ENCODE data around the gene GCA.

GCA gene

DNA sequence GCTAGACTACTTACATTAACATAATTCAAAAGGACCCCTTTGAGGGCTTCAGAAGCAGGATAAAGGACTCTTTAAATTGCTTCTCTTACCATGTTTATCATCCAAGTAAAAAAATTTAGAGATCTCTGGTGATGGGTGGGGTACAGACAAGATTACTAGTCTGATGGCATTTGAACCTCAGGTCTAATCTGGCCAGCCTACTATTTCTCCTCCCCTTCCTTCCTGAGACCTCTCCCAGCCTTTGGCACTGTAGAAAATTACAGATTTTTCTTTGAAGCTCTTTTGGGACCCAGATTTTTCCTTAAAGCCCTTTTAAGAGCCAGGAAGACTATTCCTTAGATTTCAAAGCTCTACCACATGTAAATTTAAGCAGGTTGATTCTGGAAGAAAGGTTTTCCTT is 28.9 kb downstream of the GCA start:
- H3K4me3 ChIP-seq (ENCODE audit: low read depth, low read length): no peak overlapping the region
- no peak for DNase-seq (ENCODE audit: low read depth)
- TF ChIP-seq, protein P1, sequence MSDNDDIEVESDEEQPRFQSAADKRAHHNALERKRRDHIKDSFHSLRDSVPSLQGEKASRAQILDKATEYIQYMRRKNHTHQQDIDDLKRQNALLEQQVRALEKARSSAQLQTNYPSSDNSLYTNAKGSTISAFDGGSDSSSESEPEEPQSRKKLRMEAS (IDR thresholded peaks at IDR 0.05; ENCODE audit: low read depth, low read length): no peak
- TF ChIP-seq, protein P2, sequence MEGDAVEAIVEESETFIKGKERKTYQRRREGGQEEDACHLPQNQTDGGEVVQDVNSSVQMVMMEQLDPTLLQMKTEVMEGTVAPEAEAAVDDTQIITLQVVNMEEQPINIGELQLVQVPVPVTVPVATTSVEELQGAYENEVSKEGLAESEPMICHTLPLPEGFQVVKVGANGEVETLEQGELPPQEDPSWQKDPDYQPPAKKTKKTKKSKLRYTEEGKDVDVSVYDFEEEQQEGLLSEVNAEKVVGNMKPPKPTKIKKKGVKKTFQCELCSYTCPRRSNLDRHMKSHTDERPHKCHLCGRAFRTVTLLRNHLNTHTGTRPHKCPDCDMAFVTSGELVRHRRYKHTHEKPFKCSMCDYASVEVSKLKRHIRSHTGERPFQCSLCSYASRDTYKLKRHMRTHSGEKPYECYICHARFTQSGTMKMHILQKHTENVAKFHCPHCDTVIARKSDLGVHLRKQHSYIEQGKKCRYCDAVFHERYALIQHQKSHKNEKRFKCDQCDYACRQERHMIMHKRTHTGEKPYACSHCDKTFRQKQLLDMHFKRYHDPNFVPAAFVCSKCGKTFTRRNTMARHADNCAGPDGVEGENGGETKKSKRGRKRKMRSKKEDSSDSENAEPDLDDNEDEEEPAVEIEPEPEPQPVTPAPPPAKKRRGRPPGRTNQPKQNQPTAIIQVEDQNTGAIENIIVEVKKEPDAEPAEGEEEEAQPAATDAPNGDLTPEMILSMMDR (IDR thresholded peaks at IDR 0.05; ENCODE audit: low read depth, low read length): no peak
- TF ChIP-seq MYC (IDR thresholded peaks at IDR 0.05; ENCODE audit: low read depth, low read length) (no peak), POLR2A (IDR thresholded peaks at IDR 0.05; ENCODE audit: extremely low read depth, insufficient read length) (no peak)

DNA sequence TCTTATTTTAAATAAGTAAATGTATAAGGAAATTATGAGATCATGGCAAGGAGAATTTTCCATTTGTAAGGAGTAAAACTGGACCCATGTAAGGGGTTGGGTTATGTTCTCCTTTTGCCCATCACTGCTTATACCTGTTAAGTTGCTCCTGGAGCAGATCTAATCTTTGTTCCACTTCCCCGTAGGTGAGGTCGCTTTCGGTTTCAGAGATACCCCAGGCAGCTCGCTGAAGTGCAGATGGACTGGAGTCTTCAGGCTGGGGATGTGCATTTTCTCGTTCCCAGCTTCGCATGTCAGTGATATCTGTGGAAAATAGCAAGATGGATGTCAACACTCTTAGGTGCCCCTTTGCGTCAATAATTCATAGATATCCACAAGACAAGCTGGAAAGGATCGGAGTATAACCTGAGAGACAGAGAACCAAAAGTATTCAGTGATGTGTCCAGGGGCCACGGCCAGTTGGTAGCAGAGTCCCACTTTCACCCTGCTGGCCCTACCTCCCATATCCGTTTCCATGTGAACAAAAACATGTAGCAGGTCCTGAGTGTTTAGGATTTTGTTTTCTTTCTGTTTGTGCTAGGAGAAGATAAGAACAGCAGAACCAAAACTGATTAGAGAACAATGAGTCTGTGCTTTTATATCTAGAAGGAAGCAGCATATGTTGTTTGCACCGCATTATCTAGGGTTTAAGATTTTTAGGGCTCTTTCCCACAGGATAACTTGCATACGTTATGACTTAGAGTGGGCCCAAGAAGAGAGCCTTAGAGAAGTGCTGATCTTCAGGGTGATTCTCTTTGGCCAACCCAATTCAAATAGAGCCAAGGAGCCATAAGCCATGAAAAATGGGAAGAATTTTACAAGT is 36.0 kb downstream of the GCA start:
- DNase-seq (ENCODE audit: low read depth): no peak
- TF ChIP-seq, protein P2 (IDR thresholded peaks at IDR 0.05; ENCODE audit: low read depth, low read length): no peak
- TF ChIP-seq POLR2A (IDR thresholded peaks at IDR 0.05; ENCODE audit: extremely low read depth, insufficient read length) (no peak), MYC (IDR thresholded peaks at IDR 0.05; ENCODE audit: low read depth, low read length) (no peak)
- TF ChIP-seq, protein P1 (IDR thresholded peaks at IDR 0.05; ENCODE audit: low read depth, low read length): no peak
- no peak overlapping the region for H3K4me3 ChIP-seq (ENCODE audit: low read depth, low read length)

DNA sequence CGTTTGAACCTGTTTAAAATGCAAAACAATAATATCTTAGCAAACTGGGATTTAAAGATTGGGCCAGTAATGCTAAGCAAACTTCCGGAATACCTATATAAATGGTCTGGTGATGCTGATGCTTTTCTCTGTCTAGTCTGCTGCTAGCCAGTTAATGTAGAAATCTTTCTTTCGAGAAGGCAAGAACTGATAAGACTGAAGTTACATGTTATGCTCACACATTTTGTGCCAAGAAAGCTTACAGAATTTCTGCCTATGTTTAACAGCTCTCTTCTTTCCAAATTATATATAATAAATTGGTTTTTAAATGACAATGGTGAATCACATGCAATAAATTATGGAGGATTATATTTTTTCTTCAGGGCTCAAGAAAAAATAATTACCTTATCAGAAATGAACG is 37.9 kb downstream of the GCA start:
- no peak overlapping the region for H3K4me3 ChIP-seq (ENCODE audit: low read depth, low read length)
- TF ChIP-seq MYC (IDR thresholded peaks at IDR 0.05; ENCODE audit: low read depth, low read length): no peak
- no peak for TF ChIP-seq POLR2A (IDR thresholded peaks at IDR 0.05; ENCODE audit: extremely low read depth, insufficient read length)
- TF ChIP-seq, protein P1 (IDR thresholded peaks at IDR 0.05; ENCODE audit: low read depth, low read length): no peak
- DNase-seq (ENCODE audit: low read depth): no peak

DNA sequence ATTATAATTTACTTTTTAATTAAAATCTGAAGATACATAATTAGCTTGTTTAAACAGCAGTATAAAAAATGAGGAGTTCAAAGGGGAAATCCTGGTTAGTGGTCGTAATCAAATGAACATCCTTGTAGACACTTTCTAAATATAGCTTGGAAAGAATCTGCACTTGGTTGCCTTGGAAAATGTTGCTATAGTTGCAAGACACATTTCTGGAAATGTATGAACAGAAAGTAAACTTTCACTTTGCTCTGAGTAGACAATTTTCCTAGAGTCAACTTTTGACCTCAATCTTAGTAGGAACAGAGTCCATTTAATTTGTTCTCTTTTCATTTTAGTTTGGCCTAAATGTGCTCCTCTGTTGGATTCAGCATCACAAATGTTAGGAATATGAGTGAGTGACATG is 38.3 kb downstream of the GCA start:
- TF ChIP-seq, protein P2 (IDR thresholded peaks at IDR 0.05; ENCODE audit: low read depth, low read length): no peak
- no peak for TF ChIP-seq POLR2A (IDR thresholded peaks at IDR 0.05; ENCODE audit: extremely low read depth, insufficient read length)
- TF ChIP-seq, protein P1 (IDR thresholded peaks at IDR 0.05; ENCODE audit: low read depth, low read length): no peak
- no peak for TF ChIP-seq MYC (IDR thresholded peaks at IDR 0.05; ENCODE audit: low read depth, low read length)
- H3K4me3 ChIP-seq (ENCODE audit: low read depth, low read length): no peak overlapping the region
- DNase-seq (ENCODE audit: low read depth): no peak

DNA sequence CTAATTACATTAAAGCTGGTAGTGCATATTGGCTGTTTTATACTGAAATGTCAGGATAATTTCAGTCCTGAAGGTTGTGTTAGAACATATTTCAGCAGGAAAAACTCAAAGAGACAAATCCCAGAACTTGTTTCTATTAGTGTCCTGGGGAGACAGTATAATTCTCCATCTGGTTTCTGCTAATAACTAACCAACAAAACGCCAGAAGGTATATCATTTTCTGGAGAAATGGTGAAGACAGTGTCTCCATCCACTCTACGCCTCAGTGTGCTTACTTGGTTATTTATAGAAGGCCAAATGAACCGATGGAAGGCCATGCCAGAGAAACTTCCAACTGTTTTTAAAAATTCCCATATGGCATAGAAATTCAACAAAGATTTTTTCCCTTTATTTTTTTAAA is 41.6 kb downstream of the GCA start:
- no peak for DNase-seq (ENCODE audit: low read depth)
- no peak overlapping the region for H3K4me3 ChIP-seq (ENCODE audit: low read depth, low read length)
- TF ChIP-seq MYC (IDR thresholded peaks at IDR 0.05; ENCODE audit: low read depth, low read length): no peak
- TF ChIP-seq, protein P1 (IDR thresholded peaks at IDR 0.05; ENCODE audit: low read depth, low read length): no peak
- no peak for TF ChIP-seq POLR2A (IDR thresholded peaks at IDR 0.05; ENCODE audit: extremely low read depth, insufficient read length)

DNA sequence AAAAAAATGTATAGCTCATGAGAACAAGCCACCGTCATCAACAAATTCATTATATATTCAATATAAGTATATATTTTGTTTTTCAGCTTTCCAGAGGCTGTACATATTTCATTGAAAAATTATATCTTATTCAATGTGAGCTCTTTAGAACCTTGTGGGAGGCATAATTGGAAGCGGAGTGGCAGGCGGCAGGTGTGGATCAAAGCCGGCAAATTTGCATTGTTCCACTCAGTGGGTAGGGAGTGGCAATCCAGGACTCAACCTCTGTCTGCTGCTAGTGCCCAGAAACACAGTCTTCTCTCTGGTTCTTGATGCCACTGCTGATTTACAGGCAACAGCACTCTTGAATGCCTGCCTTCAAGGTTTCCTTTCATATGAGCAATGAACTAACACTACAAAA is 46.9 kb downstream of the GCA start:
- TF ChIP-seq MYC (IDR thresholded peaks at IDR 0.05; ENCODE audit: low read depth, low read length): no peak
- TF ChIP-seq, protein P1 (IDR thresholded peaks at IDR 0.05; ENCODE audit: low read depth, low read length): no peak
- DNase-seq (ENCODE audit: low read depth): no peak
- H3K4me3 ChIP-seq (ENCODE audit: low read depth, low read length): no peak overlapping the region

DNA sequence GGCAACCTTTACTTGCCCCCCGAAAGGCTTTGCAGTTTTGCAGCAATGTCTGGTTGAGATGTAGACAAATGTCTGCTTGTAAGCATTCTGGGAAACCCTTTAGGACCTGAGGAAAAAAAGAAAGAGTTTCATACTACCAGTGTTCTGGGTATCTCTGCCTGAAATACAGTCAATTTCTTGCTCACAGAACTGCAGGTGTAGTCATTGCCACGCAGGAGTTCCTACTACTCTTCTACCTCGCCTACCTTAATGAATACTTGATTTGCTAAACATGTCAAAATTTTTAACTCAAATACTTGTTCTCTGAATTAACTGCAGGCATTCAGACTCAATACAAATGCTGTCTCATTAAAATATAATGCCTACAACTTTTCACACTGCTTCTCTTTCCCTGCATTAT is 56.4 kb downstream of the GCA start:
- H3K4me3 ChIP-seq (ENCODE audit: low read depth, low read length): no peak overlapping the region
- TF ChIP-seq MYC (IDR thresholded peaks at IDR 0.05; ENCODE audit: low read depth, low read length) (no peak), POLR2A (IDR thresholded peaks at IDR 0.05; ENCODE audit: extremely low read depth, insufficient read length) (no peak)
- TF ChIP-seq, protein P1 (IDR thresholded peaks at IDR 0.05; ENCODE audit: low read depth, low read length): no peak
- TF ChIP-seq, protein P2 (IDR thresholded peaks at IDR 0.05; ENCODE audit: low read depth, low read length): no peak
- no peak for DNase-seq (ENCODE audit: low read depth)
